ENCODE measurements around the gene GNB3.

DNA sequence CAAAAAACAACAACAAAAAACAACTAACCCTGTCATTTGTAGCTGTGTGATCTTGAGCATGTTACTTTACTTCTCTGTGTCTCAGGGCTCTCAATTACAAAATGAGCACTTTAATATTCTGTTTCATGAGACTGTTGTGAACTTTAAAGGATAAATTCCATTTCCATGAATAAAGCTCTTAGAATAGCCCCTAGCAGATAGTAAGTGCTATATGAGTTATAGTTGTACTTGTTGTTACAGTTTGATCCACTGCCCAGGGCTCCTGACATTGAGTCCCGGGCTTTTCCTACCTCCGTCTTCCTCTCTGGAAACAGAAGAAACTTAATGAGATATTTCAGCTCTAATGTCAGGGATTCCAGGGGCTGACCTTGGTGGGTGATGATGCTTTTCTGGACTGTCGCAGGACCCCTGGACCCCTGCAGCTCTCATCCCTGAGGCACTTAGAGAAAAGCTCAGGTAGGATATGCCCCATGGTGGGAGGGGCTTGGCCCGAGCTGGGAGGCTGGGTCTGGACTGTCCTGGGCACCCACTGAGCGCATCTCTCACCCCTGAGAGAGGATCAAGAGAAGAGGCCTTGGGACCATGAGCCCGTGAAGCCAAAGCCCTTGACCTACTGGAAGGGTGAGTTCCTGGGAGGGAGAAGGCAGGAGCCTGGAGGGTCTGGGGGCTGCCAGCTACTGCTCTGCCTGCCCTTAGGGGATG, 7.4 kb upstream of the GNB3 start:
- TF ChIP-seq, protein P1, sequence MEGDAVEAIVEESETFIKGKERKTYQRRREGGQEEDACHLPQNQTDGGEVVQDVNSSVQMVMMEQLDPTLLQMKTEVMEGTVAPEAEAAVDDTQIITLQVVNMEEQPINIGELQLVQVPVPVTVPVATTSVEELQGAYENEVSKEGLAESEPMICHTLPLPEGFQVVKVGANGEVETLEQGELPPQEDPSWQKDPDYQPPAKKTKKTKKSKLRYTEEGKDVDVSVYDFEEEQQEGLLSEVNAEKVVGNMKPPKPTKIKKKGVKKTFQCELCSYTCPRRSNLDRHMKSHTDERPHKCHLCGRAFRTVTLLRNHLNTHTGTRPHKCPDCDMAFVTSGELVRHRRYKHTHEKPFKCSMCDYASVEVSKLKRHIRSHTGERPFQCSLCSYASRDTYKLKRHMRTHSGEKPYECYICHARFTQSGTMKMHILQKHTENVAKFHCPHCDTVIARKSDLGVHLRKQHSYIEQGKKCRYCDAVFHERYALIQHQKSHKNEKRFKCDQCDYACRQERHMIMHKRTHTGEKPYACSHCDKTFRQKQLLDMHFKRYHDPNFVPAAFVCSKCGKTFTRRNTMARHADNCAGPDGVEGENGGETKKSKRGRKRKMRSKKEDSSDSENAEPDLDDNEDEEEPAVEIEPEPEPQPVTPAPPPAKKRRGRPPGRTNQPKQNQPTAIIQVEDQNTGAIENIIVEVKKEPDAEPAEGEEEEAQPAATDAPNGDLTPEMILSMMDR (IDR thresholded peaks at IDR 0.05), result no peak
- TF ChIP-seq FOXJ3 (CRISPR knock-in tag; IDR thresholded peaks at IDR 0.05) (no peak), YY1 (IDR thresholded peaks at IDR 0.05; ENCODE audit: low read depth) (no peak), FOXM1 (IDR thresholded peaks at IDR 0.05; ENCODE audit: low read depth) (no peak), EZH2phosphoT487 (IDR thresholded peaks at IDR 0.05; ENCODE audit: borderline replicate concordance, low read depth) (no peak), NRF1 (IDR thresholded peaks at IDR 0.05; ENCODE audit: low read depth, low read length) (no peak), SIN3A (IDR thresholded peaks at IDR 0.05; ENCODE audit: borderline replicate concordance, low read depth, low read length) (no peak), POLR2AphosphoS5 (IDR thresholded peaks at IDR 0.05; ENCODE audit: low read depth, low read length) (no peak), USF2 (IDR thresholded peaks at IDR 0.05; ENCODE audit: borderline replicate concordance, low read depth, low read length) (no peak), TAF1 (IDR thresholded peaks at IDR 0.05; ENCODE audit: borderline replicate concordance, low read depth, low read length) (no peak), PBX3 (IDR thresholded peaks at IDR 0.05) (no peak), RAD21 (IDR thresholded peaks at IDR 0.05; ENCODE audit: low read length) (no peak), TEAD4 (IDR thresholded peaks at IDR 0.05; ENCODE audit: borderline replicate concordance, insufficient read depth) (no peak)

Data from SK-N-SH (cell line).